Measurements from ENCODE around the gene DNAJC5. TPM values are rescaled to one million over a fixed set of nuclear protein-coding genes. Genes with fewer than 3 reads are reported as not detected.

The DNAJC5 gene
- total RNA-seq, 4 donors from 2014 or later: 10.9 to 39.8 (median 25.6) TPM

GRCh38 chr20:63883201-63883593 lies 11.7 kb upstream of the DNAJC5 start:
- Histone ChIP-seq H3K4me3 (no peak overlapping the region), H3K36me3 (no peaks in the 10 kb centered on the region), H3K9me3 (no peaks in the 10 kb centered on the region), H3K27me3 (no peaks in the 10 kb centered on the region), H3K4me1 (no peaks in the 10 kb centered on the region), H3K27ac (no peak overlapping the region)
- intact Hi-C loops (cut with DNase I; ENCODE audit: low total_unique reads): no loop called here
- no peak for DNase-seq
- no peak for TF ChIP-seq CTCF (IDR thresholded peaks at IDR 0.05)
- no peak for TF ChIP-seq POLR2A (IDR thresholded peaks at IDR 0.05)

GRCh38 chr20:63884506-63885263 lies 10.2 kb upstream of the DNAJC5 start:
- no peak for DNase-seq
- Histone ChIP-seq H3K4me1 (no peaks in the 10 kb centered on the region), H3K36me3 (no peaks in the 10 kb centered on the region), H3K27me3 (no peaks in the 10 kb centered on the region), H3K9me3 (no peaks in the 10 kb centered on the region), H3K4me3 (no peak overlapping the region), H3K27ac (no peak overlapping the region)
- intact Hi-C loops (cut with DNase I; ENCODE audit: low total_unique reads): no loop called here
- TF ChIP-seq POLR2A (IDR thresholded peaks at IDR 0.05) (no peak), CTCF (IDR thresholded peaks at IDR 0.05) (no peak)

GRCh38 chr20:63885264-63886053 lies 9.5 kb upstream of the DNAJC5 start:
- Histone ChIP-seq H3K4me3 (no peak overlapping the region), H3K36me3 (no peaks in the 10 kb centered on the region), H3K4me1 (no peaks in the 10 kb centered on the region), H3K9me3 (no peaks in the 10 kb centered on the region), H3K27me3 (no peaks in the 10 kb centered on the region), H3K27ac (no peak overlapping the region)
- no peak for DNase-seq
- intact Hi-C loops (cut with DNase I; ENCODE audit: low total_unique reads): no loop called here
- no peak for TF ChIP-seq POLR2A (IDR thresholded peaks at IDR 0.05)
- no peak for TF ChIP-seq CTCF (IDR thresholded peaks at IDR 0.05)

- intact Hi-C loops (cut with DNase I; ENCODE audit: low total_unique reads): no loop called here
- DNase-seq: no peak
- H3K4me1 ChIP-seq: no peaks in the 10 kb centered on the region
- no peak for TF ChIP-seq CTCF (IDR thresholded peaks at IDR 0.05)
- TF ChIP-seq POLR2A (IDR thresholded peaks at IDR 0.05): no peak
- no peaks in the 10 kb centered on the region for H3K9me3 ChIP-seq
- H3K27ac ChIP-seq: no peak overlapping the region
- no peak overlapping the region for H3K4me3 ChIP-seq
- H3K27me3 ChIP-seq: no peaks in the 10 kb centered on the region
- H3K36me3 ChIP-seq: no peaks in the 10 kb centered on the region
Observed at GRCh38 chr20:63886054-63886419, 8.9 kb upstream of the DNAJC5 start.

- TF ChIP-seq POLR2A (IDR thresholded peaks at IDR 0.05) (no peak), CTCF (IDR thresholded peaks at IDR 0.05) (no peak)
- no peaks in the 10 kb centered on the region for H3K9me3 ChIP-seq
- no peak overlapping the region for H3K27ac ChIP-seq
- no peak for DNase-seq
- no peaks in the 10 kb centered on the region for H3K36me3 ChIP-seq
- intact Hi-C loops (cut with DNase I; ENCODE audit: low total_unique reads): no loop called here
- H3K4me3 ChIP-seq: no peak overlapping the region
- no peaks in the 10 kb centered on the region for H3K27me3 ChIP-seq
- H3K4me1 ChIP-seq: no peaks in the 10 kb centered on the region
Observed at GRCh38 chr20:63886921-63887320, 8.0 kb upstream of the DNAJC5 start.
